ENCODE data around the gene SYT17. TPM values are rescaled to one million over a fixed set of nuclear protein-coding genes. Genes with fewer than 3 reads are reported as not detected.

SYT17 gene
- total RNA-seq, 3 donors from 2014 or later (not counting 1 experiment from before 2014, with no cell fraction given) = 0.65 to 1.6 TPM; not detected in 1

Other genes with a start within 250 kb of the SYT17 start
- 100 to 1,000 TPM; 215 to 253 (median 246) TPM for gene SMG1, start 241.8 kb upstream of the SYT17 start, total RNA-seq
- gene TMC7, start 184.3 kb upstream of the SYT17 start, total RNA-seq = not detected
- 10 to 100 TPM; 16.3 to 17.9 (median 17.1) TPM for gene COQ7, start 100.6 kb upstream of the SYT17 start, total RNA-seq
- 1 to 10 TPM in 2 of 3 donors, under 1 TPM in 1; 0.18 to 5.7 (median 2.5) TPM for gene ITPRIPL2, start 54.3 kb upstream of the SYT17 start, total RNA-seq
- gene CLEC19A, start 117.5 kb downstream of the SYT17 start, total RNA-seq = not detected
- gene TMC5, start 249.6 kb downstream of the SYT17 start, total RNA-seq = not detected